ENCODE data around the gene TMEM134. TPM values are rescaled to one million over a fixed set of nuclear protein-coding genes. Genes with fewer than 3 reads are reported as not detected.
A peak's percentile ranks its signal among the peaks of the same experiment; 100 is the strongest.
"Not testable (repeated sequence)": the region's sequence is repeated elsewhere in the genome, so short reads cannot be mapped to it uniquely, and the experiment has no call there.

Gene TMEM134
- total and polyA plus RNA-seq, 8 donors = 45.1 to 93.4 (median 61.5) TPM

- FAIRE-seq = no peak
- Histone ChIP-seq H3K27me3 (no peaks in the 10 kb centered on the region), H3K4me3 (peak overlapping the region in 1 of 4 donors; percentile 85), H3K4me1 (peaks cover 4 to 14% (median 12%) of the 10 kb centered on the region in 3 donors), H3K9me3 (no peaks in the 10 kb centered on the region), H3K36me3 (peaks cover 0 to 16% (median 14%) of the 10 kb centered on the region in 3 donors), H3K27ac (no peak overlapping the region)
- intact Hi-C loops (cut with DNase I) = loop anchor here in 1 of 3 donors (10.0 kb wide), 1 partner anchor 65 kb away; no protein-coding TSS in a partner anchor
- TF ChIP-seq CTCF (IDR thresholded peaks at IDR 0.05) = no peak
- no peak for ATAC-seq
- DNase-seq = no peak
- 64 to 69% methylated on average over 10 to 11 of the region's 11 CpGs for WGBS, 2 donors
Observed at GRCh38 chr11:67429722-67430121, 39.3 kb downstream of the TMEM134 start.

- Histone ChIP-seq H3K4me1 (peaks cover 4 to 14% (median 12%) of the 10 kb centered on the region in 3 donors), H3K36me3 (peaks cover 0 to 16% (median 8%) of the 10 kb centered on the region in 3 donors), H3K27me3 (no peaks in the 10 kb centered on the region), H3K9me3 (no peaks in the 10 kb centered on the region), H3K4me3 (peak overlapping the region; percentile 59 to 94 (median 84)), H3K27ac (peak overlapping the region in 1 of 4 donors; percentile 89)
- DNase-seq = no peak
- TF ChIP-seq CTCF (IDR thresholded peaks at IDR 0.05) = no peak
- intact Hi-C loops (cut with DNase I) = no loop called here
- WGBS, 2 donors = 31 to 33% methylated on average over 12 of the region's 12 CpGs
- no peak for ATAC-seq
- no peak for FAIRE-seq
Observed at GRCh38 chr11:67429038-67429668, 39.9 kb downstream of the TMEM134 start.

DNA sequence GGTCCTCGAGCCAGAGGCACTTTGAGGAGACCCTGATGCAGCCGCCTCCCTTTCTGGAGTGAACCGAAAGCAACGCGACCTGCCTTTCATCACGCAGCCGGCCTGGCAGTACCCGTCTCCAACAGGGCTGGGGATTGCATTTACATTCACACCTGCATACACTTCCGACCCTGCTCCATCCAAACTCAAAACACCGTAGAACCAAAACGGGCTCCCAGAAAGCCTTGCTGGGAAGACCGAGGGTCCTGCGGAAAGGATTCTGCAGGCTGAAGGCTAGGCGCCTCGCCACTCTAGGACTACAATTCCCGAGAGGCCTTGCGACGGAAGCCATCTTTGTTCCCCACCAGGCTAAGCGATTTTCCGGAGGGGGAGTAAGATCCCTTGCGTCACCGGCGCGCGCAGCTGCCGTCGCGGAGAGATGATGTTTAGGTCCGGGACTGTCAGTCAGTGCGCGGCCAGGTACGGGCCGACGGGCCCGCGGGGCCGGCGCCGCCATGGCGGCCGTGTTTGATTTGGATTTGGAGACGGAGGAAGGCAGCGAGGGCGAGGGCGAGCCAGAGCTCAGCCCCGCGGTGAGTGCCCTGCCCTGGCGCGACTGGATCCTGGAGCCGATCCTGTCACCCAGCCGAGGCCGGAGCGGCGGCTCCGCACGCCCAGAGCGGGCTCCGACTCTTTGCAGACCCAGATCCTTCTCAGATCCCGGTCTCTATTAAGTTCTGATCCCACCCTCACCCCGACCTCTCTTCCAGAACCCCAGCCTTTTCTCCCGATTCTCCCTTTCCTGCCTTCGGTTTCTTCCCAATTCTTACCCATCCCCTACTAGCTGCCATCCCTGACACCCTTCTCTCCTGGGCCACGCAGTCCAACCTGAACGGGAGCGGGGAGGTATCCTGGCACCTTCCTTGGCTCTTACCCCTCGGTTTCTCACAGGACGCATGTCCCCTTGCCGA is 40.7 kb downstream of the TMEM134 start, which contains the start of gene RPS6KB2:
TSS of gene RPS6KB2 (plus strand) at position 443 of the 950 bp plus-strand sequence. CDS start at position 495, 52 bp downstream.
- Histone ChIP-seq H3K4me1 (peaks cover 4 to 14% (median 12%) of the 10 kb centered on the region in 3 donors), H3K36me3 (peaks cover 0 to 12% (median 6%) of the 10 kb centered on the region in 3 donors), H3K9me3 (no peaks in the 10 kb centered on the region), H3K27ac (peak within 1 kb of the TSS; percentile 62 to 89 (median 76)), H3K27me3 (no peaks in the 10 kb centered on the region), H3K4me3 (peak within 1 kb of the TSS; percentile 59 to 94 (median 84))
- intact Hi-C loops (cut with DNase I) = no loop called here
- 0 to 1% methylated on average over 64 to 68 of the region's 68 CpGs for WGBS, 2 donors
- DNase-seq (peak; percentile 98 to 100 (median 98)), FAIRE-seq (no peak), ATAC-seq (peak; percentile 95 to 98 (median 96))
- no peak for TF ChIP-seq CTCF (IDR thresholded peaks at IDR 0.05)

GRCh38 chr11:67427364-67427859 is 41.6 kb downstream of the TMEM134 start:
- H3K4me3 ChIP-seq = peak overlapping the region; percentile 59 to 94 (median 84)
- FAIRE-seq; ATAC-seq; H3K27me3 ChIP-seq; H3K9me3 ChIP-seq; intact Hi-C loops (cut with DNase I); H3K36me3 ChIP-seq; DNase-seq: not testable (repeated sequence)
- H3K27ac ChIP-seq = peak overlapping the region; percentile 62 to 89 (median 76)
- WGBS, 2 donors = 58 to 59% methylated on average over 19 of the region's 19 CpGs
- peaks cover 4 to 14% (median 12%) of the 10 kb centered on the region in 3 donors for H3K4me1 ChIP-seq

All from pancreas (tissue), 10 donors.